Left colon (tissue), 2 donors: ENCODE data around the gene PPP1R26. TPM values are rescaled to one million over a fixed set of nuclear protein-coding genes. Genes with fewer than 3 reads are reported as not detected.
"Not testable (repeated sequence)": the region's sequence is repeated elsewhere in the genome, so short reads cannot be mapped to it uniquely, and the experiment has no call there.

Experiments used
- ATAC-seq: fragments of 200-7000 bp; cut with Tn5 transposase; one replicate; pipeline ENCODE4 v1.9.1; 2020; ENCODE audit warnings: mild to moderate bottlenecking, moderate library complexity
- DNase-seq, 2 donors: peaks; one replicate each; pipeline ENCODE4 v3.0.0-alpha.2; 2020
- intact Hi-C, 2 donors: fragments of 100-400 bp; cut with DNase I in 1 of 2; cut with micrococcal nuclease in 1 of 2; formaldehyde crosslinking; loops; one replicate each; pipeline versions ENCODE4 v1.11.2 to v1.14.0; 2022; cut with DNase I, micrococcal nuclease
- total RNA-seq, 2 donors: library from RNA; stranded (reverse); fragmentation: NEBNext Ultra II Directional; extraction: Animal tissue kit (Norgen Biotek cat#: 25700); gene quantifications; one replicate each; pipeline ENCODE4 v1.2.1, GENCODE V29; 2021
- donor health status: DM: no; HTN: no; CAD: no.
- donor health status: DM: yes; HTN: yes; CAD: no.

Gene PPP1R26
- total RNA-seq, 2 donors from 2014 or later: 20.4 to 26.3 TPM

DNA sequence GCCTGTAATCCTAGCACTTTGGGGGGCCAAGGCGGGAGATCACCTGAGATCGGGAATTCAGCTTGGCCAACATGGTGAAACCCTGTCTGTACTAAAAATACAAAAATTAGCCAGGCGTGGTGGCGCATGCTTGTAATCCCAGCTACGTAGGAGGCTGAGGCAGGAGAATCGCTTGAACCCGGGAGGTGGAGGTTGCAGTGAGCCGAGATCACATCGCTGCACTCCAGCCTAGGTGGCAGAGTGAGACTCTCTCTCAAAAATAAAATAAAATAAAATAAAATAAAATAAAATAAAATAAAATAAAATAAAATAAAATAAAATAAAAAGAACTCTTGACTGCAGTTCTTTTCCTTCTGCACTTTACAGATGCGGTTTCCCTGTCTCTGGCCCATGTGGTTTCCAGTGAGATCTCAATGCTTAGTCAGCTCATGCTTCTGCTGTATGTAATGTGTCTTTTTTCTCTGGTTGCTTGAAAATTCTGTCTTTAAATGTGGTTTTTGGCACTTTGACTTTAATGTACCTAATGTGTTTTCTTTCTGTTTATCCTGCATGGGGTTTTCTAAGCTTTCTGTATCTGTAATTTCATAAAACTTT is 49.4 kb downstream of the PPP1R26 start:
- intact Hi-C loops, DNase-seq, ATAC-seq: not testable (repeated sequence)

DNA sequence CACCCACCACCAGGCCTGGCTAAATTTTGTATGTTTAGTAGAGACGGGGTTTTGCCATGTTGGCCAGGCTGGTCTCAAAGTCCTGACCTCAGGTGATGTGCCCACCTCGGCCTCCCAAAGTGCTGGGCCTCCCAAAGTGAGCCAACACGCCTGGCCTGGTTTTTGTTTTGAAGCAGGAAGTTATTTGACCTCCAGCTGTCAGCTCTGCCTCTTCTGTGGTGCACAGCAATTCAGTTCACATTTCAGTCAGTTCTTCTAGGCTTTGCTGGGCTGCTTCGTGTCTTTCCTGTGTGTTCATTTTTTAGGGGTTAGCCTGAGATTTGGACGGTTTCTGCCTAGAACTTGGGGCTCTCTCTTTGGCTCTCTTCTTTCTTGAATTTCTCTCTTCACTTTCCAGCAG is 50.6 kb downstream of the PPP1R26 start:
- intact Hi-C loops: no loop called here
- DNase-seq: no peak
- ATAC-seq: no peak

DNA sequence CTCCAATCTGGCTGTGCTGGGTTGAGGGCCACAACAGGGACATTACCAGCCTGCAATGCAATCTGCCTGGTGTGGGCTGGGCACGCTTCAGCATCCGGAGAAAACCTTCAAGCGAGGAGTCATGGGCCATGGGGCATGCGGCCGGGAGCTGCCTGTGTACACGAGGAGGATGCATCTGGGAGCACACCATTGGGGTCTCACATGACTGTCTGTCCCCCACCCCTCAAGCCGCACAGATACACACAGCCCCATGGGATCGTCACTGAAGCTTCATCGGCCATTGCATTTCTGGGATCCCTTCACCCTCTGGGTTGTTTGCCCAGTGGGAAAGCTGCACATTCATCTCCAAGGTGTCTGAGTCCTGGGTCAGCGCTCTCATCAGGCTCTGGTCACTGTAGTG is 51.5 kb downstream of the PPP1R26 start:
- no peak for ATAC-seq
- intact Hi-C loops: no loop called here
- DNase-seq: no peak

DNA sequence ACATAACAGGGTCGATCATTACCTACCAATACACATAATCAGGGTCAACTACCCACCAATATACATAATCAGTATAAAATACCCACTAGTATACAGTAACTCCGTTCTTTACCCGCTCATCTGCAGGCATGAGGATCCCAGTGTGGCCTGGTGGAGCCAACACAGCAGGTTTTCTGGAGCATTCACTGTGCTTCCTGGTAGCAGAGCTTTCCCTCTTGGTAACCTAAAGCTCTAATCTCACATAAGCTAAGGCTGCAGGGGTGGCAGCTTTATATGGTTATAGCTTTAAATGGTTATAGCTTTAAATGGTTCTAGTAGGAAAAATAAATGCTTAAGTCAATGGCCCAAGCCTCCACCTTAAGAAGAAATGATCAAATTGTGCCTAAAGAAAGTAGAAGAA is 53.5 kb downstream of the PPP1R26 start:
- ATAC-seq: no peak
- no peak for DNase-seq
- intact Hi-C loops: no loop called here

DNA sequence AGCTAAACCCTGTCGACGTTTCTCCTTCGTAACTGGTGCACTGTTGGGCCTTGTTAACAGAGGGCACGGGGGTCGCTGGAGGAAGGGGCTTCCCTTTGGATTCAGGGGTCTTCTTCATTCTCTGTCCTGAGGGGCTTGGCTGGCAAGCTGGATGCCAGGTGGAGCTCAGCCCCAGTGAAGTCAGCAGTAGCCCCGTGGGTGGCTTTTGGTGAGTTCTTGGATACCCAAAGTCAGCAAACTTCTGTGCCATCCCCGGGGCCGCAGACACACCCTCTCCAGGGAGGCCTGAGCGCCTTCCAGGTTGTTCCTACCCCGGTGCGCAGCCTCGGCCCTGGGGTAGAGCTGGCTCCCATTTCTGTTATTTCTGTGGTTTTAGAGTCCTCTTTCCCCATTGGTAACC is 54.1 kb downstream of the PPP1R26 start:
- intact Hi-C loops: no loop called here
- no peak for DNase-seq
- no peak for ATAC-seq

DNA sequence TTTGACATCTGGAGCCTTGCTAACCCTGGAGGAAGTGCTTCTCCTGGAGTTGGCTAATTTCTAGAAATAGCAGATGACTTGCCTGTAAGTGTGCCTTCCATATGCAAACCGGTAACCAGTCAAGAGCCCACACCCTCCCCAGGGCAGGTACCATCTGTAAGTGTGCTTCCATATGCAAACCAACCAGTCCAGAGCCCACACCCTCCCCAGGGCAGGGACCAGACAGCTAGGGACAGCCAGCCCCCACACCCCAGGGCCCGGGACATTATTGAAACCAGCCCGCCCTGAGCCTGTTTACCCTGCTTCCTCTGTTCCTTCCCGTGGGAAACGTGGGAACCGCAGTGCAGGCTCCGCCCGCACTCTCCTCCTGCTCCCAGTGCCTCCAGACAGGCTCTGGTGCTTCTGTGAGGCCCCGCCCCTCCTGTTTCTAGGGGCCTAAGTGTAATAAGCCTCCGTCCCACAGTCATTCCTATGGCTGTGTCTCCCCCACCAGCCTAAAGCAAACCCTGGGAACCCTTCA is 54.7 kb downstream of the PPP1R26 start:
- DNase-seq, intact Hi-C loops: not testable (repeated sequence)
- ATAC-seq: peak; percentile 46

DNA sequence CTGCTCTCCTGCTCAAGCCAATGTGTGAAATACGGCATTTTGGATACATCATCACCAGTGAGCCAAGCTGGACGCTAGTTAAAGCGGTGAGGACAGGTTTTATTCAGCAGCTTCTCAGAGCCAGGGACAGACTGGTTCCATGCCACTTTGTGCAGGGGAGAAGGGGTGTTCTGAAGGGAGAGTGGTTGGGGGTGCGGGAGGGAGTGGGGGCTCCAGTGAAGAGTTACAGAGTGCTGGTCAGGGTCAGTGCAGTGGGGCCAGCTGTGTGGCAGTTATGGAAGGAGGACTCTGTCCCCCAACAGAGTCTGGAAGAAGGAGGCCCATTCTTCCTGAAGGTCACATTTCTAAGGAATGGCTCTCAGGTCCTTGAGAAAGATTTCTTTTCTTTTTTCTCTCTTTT is 55.2 kb downstream of the PPP1R26 start:
- intact Hi-C loops, DNase-seq, ATAC-seq: not testable (repeated sequence)

DNA sequence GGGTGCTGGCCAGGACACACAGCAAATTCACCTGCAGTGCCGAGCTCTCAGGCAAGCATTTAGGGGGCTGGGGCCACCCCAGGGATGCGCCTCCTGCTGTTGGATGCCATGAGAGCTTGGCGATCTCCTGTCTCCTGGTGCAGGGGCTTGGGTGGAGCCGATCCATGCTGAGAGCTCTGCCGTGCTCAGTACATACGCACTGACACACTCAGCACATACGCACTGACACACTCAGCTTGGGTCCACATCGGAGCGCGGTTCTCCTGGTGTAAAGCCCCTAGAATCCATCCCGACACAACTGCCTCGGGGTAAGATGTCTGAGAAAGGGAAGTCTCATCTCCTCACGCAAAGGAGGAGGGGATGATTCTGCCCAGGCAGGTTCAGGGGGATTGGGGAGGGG is 56.0 kb downstream of the PPP1R26 start:
- ATAC-seq, intact Hi-C loops, DNase-seq: not testable (repeated sequence)

DNA sequence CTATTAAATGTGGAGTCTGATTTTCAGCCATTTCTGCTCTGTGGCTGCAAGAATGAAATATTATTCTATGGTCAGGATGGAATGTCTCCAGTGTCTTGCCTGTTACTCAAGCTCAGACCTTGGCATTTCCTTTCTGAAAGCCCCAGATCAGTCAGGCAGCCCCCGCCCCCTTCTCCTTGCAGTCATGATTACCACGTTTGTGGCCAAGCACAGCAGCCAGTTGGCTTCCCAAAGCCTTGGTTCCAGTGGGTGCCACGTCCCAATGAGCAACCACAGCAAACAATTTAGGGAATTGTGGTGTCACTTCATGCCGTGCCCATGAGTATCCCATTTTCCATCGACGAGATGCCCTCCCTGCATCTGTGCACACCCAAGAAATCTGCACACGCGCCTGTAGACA is 56.6 kb downstream of the PPP1R26 start:
- DNase-seq: no peak
- intact Hi-C loops: no loop called here
- ATAC-seq: no peak

Other genes with a start within 250 kb of the PPP1R26 start
- 10 to 100 TPM; 25.4 to 35.3 TPM for gene MRPS2, start 20.9 kb downstream of the PPP1R26 start, total RNA-seq
- gene LCN1, start 41.7 kb downstream of the PPP1R26 start, total RNA-seq: not detected
- gene OBP2A, start 66.3 kb downstream of the PPP1R26 start, total RNA-seq: not detected
- not detected for gene PAEP, start 82.0 kb downstream of the PPP1R26 start, total RNA-seq
- gene GLT6D1, start 159.8 kb downstream of the PPP1R26 start, total RNA-seq: not detected
- gene LCN9, start 183.5 kb downstream of the PPP1R26 start, total RNA-seq: not detected
- not detected for gene SOHLH1, start 219.7 kb downstream of the PPP1R26 start, total RNA-seq
- gene KCNT1, start 222.4 kb downstream of the PPP1R26 start, total RNA-seq: under 1 TPM in 1 of 2 donors, not detected in 1; 0.34 TPM